HG02678 (cell line): Measurements from ENCODE around the gene USF1.
A peak's percentile ranks its signal among the peaks of the same experiment; 100 is the strongest.
"Not testable (repeated sequence)": the region's sequence is repeated elsewhere in the genome, so short reads cannot be mapped to it uniquely, and the experiment has no call there.

Experiments used
- ATAC-seq: cut with Tn5 transposase; IDR thresholded peaks from one replicate; pipeline ENCODE4 v1.9.1; 2021; ENCODE audit warnings: mild to moderate bottlenecking, moderate library complexity; ENCODE audit not compliant: unreplicated experiment

USF1 gene

GRCh38 chr1:161048949-161049722 lies 3.4 kb upstream of the USF1 start:
- no peak for ATAC-seq

GRCh38 chr1:161047436-161048420 lies 2.0 kb upstream of the USF1 start:
- no peak for ATAC-seq

- peak; percentile 37 for ATAC-seq
Observed at GRCh38 chr1:161046605-161047228, 940 bp upstream of the USF1 start.

- ATAC-seq = peak; percentile 47
Observed at GRCh38 chr1:161044908-161045735, 655 bp downstream of the USF1 start.

GRCh38 chr1:161044535-161044907 lies 1.3 kb downstream of the USF1 start:
- no peak for ATAC-seq

GRCh38 chr1:161039546-161039945 lies 6.2 kb downstream of the USF1 start:
- no peak for ATAC-seq

GRCh38 chr1:161039154-161039545 lies 6.6 kb downstream of the USF1 start:
- no peak for ATAC-seq

GRCh38 chr1:161038523-161039153 lies 7.1 kb downstream of the USF1 start, which contains the start of gene TSTD1:
TSTD1 (minus strand) TSS chr1:161038964; CDS start chr1:161038889, 75 bp downstream.
- ATAC-seq = peak; percentile 92

GRCh38 chr1:161037661-161038522 lies 7.9 kb downstream of the USF1 start:
- no peak for ATAC-seq

GRCh38 chr1:161033751-161034150 lies 12.0 kb downstream of the USF1 start:
- no peak for ATAC-seq

- ATAC-seq = no peak
Observed at GRCh38 chr1:161032409-161032808, 13.4 kb downstream of the USF1 start.

- no peak for ATAC-seq
Observed at GRCh38 chr1:161031874-161032273, 13.9 kb downstream of the USF1 start.

- ATAC-seq = not testable (repeated sequence)
Observed at GRCh38 chr1:161029466-161029865, 16.3 kb downstream of the USF1 start.

GRCh38 chr1:161026954-161027353 lies 18.8 kb downstream of the USF1 start:
- ATAC-seq = not testable (repeated sequence)

- not testable (repeated sequence) for ATAC-seq
Observed at GRCh38 chr1:161022432-161022831, 23.3 kb downstream of the USF1 start.

GRCh38 chr1:161021970-161022353 lies 23.8 kb downstream of the USF1 start:
- ATAC-seq = no peak

GRCh38 chr1:161021165-161021969 lies 24.4 kb downstream of the USF1 start:
- peak; percentile 88 for ATAC-seq

GRCh38 chr1:161020509-161021164 lies 25.1 kb downstream of the USF1 start, which contains the start of gene F11R:
F11R (minus strand) TSS chr1:161021152; CDS start chr1:161021073, 79 bp downstream.
- peak; percentile 39 for ATAC-seq
